MG63 (cell line): ENCODE results near the gene TTC31. TPM values are rescaled to one million over a fixed set of nuclear protein-coding genes. Genes with fewer than 3 reads are reported as not detected.

Experiments used
- DNase-seq: peaks from one replicate; pipeline ENCODE4 v3.0.0-alpha.2; 2020
- H3K27me3 ChIP-seq: fragments of 250-450 bp; sonication (Bioruptor Pico); 2 replicates; pipeline ENCODE4 v1.5.1; 2020; ENCODE audit warnings: mild to moderate bottlenecking, moderate library complexity
- H3K36me3 ChIP-seq: fragments of 250-450 bp; sonication (Bioruptor Pico); 2 replicates; pipeline ENCODE4 v1.5.1; 2020; ENCODE audit warnings: mild to moderate bottlenecking, moderate library complexity
- H3K4me3 ChIP-seq: fragments of 250-450 bp; sonication (Bioruptor Pico); 2 replicates; pipeline ENCODE4 v1.5.1; 2020; ENCODE audit warnings: mild to moderate bottlenecking, moderate library complexity
- H3K9me3 ChIP-seq: fragments of 250-450 bp; sonication (Bioruptor Pico); 2 replicates; pipeline ENCODE4 v1.5.1; 2020; ENCODE audit warnings: mild to moderate bottlenecking, moderate library complexity
- total RNA-seq: library from RNA; depleted of rRNA; stranded (reverse); fragments of >200 nt; shearing (Covaris generic); gene quantifications from 2 replicates; pipeline ENCODE4 v1.2.3, GENCODE V29; 2014; ENCODE audit warnings: low replicate concordance

Gene TTC31
- total RNA-seq, 1 experiment from 2014 or later: 16.3 TPM

- Histone ChIP-seq H3K4me3 (peak within 1 kb of the TSS; percentile 99), H3K36me3 (peaks cover 28% of the 10 kb centered on the region), H3K27me3 (no peaks in the 10 kb centered on the region), H3K9me3 (no peaks in the 10 kb centered on the region)
- DNase-seq: peak; percentile 98
These were observed 24.5 kb downstream of the TTC31 start, which contains the start of gene PCGF1 for GRCh38 chr2:74507145-74507925. Gene PCGF1 (minus strand): TSS chr2:74507695. CDS start chr2:74507668, 27 bp downstream.

DNA sequence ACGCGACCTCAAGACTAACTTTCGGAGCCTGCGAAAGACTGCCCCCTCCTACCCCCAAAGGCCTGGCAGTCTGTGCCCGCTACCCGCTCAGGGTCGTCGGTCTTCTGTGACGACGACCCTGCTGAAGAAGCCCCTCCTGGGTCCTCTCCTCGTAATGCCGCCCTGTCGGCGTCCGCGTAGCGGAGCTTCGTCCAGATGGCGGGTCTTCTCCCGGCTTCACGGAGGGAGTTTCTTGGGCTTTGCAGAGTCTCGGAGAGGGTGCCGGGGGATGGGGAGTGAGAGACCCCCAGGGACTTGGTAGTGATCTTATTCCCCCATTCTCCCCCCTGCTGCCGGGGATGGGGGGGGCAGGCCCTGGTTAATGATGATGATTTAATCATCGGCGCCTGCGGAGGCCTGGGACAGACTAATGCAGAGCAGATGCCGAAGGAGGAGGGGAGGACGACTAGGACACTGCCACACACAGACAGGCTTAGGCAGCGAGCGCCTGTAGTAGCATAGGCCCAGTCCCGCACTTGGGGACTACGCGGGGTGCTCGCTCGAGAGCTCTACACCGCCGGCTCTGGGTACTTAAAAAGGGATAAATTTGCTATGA lies 25.1 kb downstream of the TTC31 start:
- DNase-seq: peak; percentile 39
- Histone ChIP-seq H3K36me3 (peaks cover 28% of the 10 kb centered on the region), H3K9me3 (no peaks in the 10 kb centered on the region), H3K27me3 (no peaks in the 10 kb centered on the region), H3K4me3 (peak overlapping the region; percentile 99)

DNA sequence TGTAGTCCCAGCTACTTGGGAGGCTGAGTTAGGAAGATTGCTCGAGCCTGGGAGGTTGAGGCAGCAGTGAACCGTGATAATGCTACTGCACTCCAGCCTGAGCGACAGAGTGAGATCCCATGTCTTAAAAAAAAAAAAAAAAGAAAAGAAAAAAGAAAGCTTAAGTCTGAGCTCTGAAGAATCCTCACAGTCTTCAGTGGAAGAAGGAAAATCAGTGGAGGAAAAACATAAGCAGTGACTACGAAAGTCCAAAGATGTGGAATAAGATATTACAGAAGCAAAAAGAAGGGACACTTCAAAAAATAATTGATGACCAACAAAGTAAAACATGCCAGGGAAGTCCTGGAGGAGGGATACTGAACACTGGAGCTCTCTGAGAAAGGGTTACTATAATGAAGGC lies 27.4 kb downstream of the TTC31 start:
- no peak for DNase-seq

GRCh38 chr2:74511104-74511989 lies 28.5 kb downstream of the TTC31 start:
- peak; percentile 37 for DNase-seq
- peaks cover 7% of the 10 kb centered on the region for H3K36me3 ChIP-seq
- no peaks in the 10 kb centered on the region for H3K27me3 ChIP-seq
- H3K4me3 ChIP-seq: no peak overlapping the region
- no peaks in the 10 kb centered on the region for H3K9me3 ChIP-seq

More for the DNA sequence above, 27.4 kb downstream of the TTC31 start:
- H3K9me3 ChIP-seq: no peaks in the 10 kb centered on the region
- H3K36me3 ChIP-seq: peaks cover 18% of the 10 kb centered on the region
- no peak overlapping the region for H3K4me3 ChIP-seq
- no peaks in the 10 kb centered on the region for H3K27me3 ChIP-seq

- Histone ChIP-seq H3K9me3 (no peaks in the 10 kb centered on the region), H3K27me3 (peaks cover 2% of the 10 kb centered on the region; the same call in 1 of the 2 replicates), H3K4me3 (no peak overlapping the region), H3K36me3 (no peaks in the 10 kb centered on the region)
- no peak for DNase-seq
These were observed 30.1 kb downstream of the TTC31 start for GRCh38 chr2:74512744-74513604.

DNA sequence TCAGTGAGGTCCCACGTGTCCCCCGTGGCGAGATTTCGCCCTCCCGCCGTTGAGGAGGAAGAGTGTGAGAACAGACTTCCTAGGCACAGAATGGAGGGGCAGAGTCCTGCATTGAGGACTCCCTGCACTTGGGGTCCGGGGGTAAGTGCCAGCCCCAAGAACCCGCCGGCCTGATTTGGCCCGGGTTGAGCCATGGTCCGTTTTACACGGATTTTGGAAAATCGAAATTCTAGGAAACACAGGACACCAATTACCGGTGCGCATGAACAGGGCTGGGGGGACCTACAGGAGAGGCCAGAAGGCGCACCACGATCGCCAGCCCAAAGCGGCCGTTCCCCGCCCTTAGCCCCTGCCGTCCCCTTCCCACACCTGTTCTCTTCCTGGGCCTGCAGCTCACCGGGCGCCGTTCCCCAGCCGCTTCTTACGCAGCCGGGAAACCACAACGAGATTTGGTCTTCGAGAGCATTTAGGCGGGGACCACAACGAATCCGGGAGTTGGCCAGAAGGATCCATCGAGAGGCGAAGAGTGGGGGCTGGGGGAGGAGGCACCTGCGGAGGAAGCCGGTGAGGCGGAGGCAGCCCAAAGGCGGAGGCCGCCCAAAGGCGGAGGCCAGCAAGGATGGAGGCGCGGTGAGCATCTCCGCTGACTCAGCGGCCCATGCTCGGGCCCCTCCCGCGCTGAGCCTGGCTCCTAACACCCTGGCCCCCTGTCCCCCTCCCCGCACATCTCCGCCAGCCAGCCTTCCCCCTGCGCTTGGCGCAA lies 30.9 kb downstream of the TTC31 start:
- H3K4me3 ChIP-seq: peak overlapping the region; percentile 23
- no peaks in the 10 kb centered on the region for H3K9me3 ChIP-seq
- peaks cover 5% of the 10 kb centered on the region for H3K27me3 ChIP-seq
- no peak for DNase-seq
- H3K36me3 ChIP-seq: no peaks in the 10 kb centered on the region

- Histone ChIP-seq H3K36me3 (no peaks in the 10 kb centered on the region), H3K27me3 (peaks cover 5% of the 10 kb centered on the region), H3K9me3 (no peaks in the 10 kb centered on the region), H3K4me3 (peak within 1 kb of the TSS; percentile 23)
- DNase-seq: peak; percentile 39
These were observed 31.7 kb downstream of the TTC31 start, which contains the start of gene TLX2 for GRCh38 chr2:74514368-74515270. Gene TLX2 (plus strand): TSS chr2:74514450. CDS start chr2:74514807, 357 bp downstream.

- Histone ChIP-seq H3K9me3 (no peaks in the 10 kb centered on the region), H3K36me3 (no peaks in the 10 kb centered on the region), H3K27me3 (peaks cover 5% of the 10 kb centered on the region), H3K4me3 (no peak overlapping the region)
- no peak for DNase-seq
These were observed 32.5 kb downstream of the TTC31 start for GRCh38 chr2:74515271-74515980.

DNA sequence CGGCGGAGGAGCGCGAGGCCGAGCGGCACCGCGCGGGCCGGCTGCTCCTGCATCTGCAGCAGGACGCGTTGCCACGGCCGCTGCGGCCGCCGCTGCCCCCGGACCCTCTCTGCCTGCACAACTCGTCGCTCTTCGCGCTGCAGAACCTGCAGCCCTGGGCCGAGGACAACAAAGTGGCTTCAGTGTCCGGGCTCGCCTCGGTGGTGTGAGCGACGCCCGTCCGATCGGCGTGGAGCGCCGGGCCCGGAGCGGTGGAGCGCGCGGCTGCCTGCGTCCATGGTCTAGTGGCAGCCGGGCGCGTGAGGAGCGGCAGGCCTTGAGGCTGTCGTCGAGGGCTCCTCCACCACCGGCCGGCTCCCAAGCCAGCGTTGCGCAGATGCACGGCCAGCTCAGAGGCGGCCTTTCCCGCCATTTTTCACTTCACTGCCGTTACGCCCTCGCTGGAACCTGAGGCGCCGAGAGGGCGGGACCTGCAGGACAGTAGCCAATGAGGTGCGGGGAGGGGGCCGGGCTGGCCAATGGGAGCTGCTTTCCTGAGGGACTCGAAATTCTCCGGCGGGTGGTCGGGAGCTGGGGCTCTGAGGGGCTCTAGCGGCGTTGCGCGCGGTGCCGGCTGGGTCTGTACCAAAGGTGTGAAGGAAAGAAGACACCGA lies 33.2 kb downstream of the TTC31 start:
- Histone ChIP-seq H3K9me3 (no peaks in the 10 kb centered on the region), H3K4me3 (no peak overlapping the region), H3K27me3 (peaks cover 5% of the 10 kb centered on the region), H3K36me3 (no peaks in the 10 kb centered on the region)
- no peak for DNase-seq

DNA sequence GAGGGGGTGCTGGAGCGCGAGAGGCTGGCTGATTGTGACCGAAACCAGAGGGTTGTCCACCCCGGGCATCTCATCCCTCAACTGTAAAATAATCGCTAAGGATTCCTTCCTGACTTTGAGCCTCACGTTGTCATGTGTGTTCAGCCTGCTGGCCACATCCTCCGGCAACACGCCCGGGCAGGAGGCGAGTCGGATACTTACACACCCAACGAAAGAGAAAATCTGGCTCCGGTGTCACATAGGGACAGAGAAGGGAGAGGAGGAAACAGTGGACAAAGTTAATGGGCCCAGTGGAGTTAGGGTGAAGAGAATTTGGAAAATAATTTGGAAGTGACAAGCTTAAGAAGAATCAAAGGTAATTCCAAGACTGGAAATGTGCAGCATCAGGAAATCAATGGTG lies 33.8 kb downstream of the TTC31 start:
- no peaks in the 10 kb centered on the region for H3K36me3 ChIP-seq
- no peaks in the 10 kb centered on the region for H3K9me3 ChIP-seq
- peaks cover 5% of the 10 kb centered on the region for H3K27me3 ChIP-seq
- H3K4me3 ChIP-seq: no peak overlapping the region
- no peak for DNase-seq

GRCh38 chr2:74522516-74522915 lies 39.6 kb downstream of the TTC31 start:
- no peak for DNase-seq
- Histone ChIP-seq H3K4me3 (no peak overlapping the region), H3K9me3 (peaks cover 4% of the 10 kb centered on the region; the same call in 1 of the 2 replicates), H3K36me3 (peaks cover 19% of the 10 kb centered on the region), H3K27me3 (peaks cover 5% of the 10 kb centered on the region)

DNA sequence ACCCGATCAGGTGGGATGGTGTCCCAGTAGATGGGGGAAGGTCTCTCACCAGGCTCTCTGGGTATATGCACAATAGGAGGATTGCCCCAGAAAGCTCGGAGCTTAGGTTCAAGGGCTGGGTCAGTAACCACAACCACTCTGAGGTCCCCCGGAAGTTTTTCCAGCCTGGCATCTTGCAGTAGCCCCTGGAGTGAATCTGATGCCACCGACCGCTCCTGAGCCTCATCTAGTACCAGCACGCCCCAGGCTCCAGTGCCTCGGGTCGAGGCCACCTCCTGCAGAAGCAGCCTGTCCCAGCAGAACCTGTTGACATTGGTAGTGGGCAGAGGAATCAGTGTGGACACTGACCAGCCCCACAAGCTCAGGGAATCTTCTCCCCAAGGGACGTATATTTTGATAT lies 41.1 kb downstream of the TTC31 start:
- DNase-seq: no peak
- no peaks in the 10 kb centered on the region; the same call in 1 of the 2 replicates for H3K27me3 ChIP-seq
- H3K9me3 ChIP-seq: peaks cover 4% of the 10 kb centered on the region; the same call in 1 of the 2 replicates
- peaks cover 31% of the 10 kb centered on the region for H3K36me3 ChIP-seq
- H3K4me3 ChIP-seq: no peak overlapping the region

GRCh38 chr2:74524955-74525716 lies 42.3 kb downstream of the TTC31 start:
- no peak for DNase-seq
- H3K36me3 ChIP-seq: peaks cover 36% of the 10 kb centered on the region
- H3K9me3 ChIP-seq: peaks cover 4% of the 10 kb centered on the region; the same call in 1 of the 2 replicates
- no peaks in the 10 kb centered on the region for H3K27me3 ChIP-seq
- no peak overlapping the region for H3K4me3 ChIP-seq
